ENCODE results near the gene DOCK8.

The DOCK8 gene

GRCh38 chr9:270657-271237, 56.1 kb downstream of the DOCK8 start:
- no peak for FAIRE-seq

DNA sequence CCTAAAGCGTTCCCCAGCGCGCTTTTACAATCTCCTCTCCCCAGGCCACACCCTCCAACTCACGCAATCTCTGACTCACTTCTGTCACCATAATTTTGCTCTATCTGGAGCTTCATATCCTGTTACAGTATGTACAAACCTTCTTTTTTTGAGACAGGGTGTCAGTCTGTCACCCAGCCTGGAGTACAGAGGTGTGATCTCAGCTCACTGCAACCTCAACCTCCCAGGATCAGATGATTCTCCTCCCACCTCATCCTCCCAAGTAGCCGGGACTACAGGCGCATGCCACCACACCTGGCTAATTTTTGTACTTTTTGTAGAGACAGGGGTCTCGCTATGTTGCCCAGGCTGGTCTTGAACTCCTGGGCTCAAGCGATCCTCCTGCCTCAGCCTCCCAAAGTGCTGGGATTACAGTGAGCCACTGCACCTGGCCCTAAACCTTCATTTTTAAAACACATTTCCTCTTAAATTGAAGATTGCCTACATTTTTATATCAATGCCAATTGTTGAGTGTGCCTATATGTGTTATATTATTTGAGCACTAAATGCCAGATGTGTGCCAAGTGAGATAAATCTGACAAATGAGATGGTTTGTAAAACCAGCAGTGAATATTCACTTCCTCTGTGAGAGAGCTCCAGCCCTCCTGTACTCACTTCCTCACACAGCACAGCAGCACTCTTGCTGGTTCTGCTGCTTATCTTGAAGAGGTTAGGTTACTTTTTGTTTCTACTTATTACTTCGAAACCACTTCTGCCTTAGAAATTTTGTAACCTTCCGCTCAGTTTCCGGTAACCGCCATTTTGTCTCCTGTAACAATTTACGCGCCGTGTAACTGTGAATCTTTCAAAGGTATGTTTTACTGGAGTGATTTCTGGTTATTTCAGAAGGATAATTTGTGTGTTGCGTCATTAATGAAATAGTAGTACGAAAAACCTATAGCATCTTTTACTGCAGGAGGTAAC, 57.9 kb downstream of the DOCK8 start:
- no peak for FAIRE-seq

DNA sequence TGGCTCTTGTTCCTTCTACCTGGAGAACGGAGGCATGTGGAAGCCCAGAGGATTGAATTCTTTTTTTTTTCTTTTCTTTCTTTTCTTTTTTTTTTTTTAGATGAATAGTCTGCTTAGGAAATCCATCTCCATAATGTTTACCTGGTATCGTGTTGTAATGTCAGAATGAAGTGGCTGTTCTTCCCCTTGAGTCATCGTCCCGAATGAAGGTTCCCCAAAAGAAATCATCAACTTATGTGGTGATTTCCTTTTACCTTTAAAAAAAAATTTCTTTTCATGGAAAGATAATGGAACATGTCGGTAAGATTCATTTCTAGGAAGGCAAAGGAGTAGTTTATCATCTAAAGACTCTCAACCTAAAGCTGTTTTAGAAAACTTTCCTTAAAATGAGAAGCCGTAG, 59.7 kb downstream of the DOCK8 start:
- FAIRE-seq = no peak

DNA sequence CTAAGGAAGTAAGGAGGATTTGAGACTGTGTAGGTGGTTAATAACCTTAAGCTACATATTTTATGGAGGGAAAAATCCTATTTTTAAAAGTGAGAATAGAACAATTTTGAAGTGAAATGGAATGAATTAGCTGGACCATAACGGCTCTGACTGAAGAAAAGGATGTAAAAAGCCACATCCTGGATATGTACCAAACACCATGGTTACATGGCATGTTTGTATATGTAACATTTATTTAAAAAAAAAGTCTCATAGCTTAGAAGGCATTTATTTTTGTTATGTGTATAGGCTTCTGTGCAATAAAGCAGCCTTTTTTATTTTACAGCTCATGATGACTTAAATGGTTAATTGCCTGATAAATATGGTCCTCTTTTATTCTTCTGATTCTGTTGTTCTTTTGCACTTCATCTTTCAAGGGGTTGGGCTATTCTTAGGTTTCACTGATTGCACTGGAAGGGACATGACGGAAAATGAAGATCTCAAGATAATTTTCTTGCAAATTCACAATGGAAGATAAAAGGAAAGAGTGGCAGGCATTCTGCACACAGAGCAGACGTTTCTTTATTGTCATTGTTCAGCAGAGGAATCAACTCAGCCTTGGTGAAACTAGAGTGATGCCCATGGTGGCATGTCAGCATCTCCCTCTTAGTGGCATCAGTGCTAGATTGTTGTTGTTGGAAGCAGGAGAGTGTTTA, 63.1 kb downstream of the DOCK8 start:
- no peak for FAIRE-seq

- no peak for FAIRE-seq
These were observed 64.0 kb downstream of the DOCK8 start for GRCh38 chr9:278651-279050.

DNA sequence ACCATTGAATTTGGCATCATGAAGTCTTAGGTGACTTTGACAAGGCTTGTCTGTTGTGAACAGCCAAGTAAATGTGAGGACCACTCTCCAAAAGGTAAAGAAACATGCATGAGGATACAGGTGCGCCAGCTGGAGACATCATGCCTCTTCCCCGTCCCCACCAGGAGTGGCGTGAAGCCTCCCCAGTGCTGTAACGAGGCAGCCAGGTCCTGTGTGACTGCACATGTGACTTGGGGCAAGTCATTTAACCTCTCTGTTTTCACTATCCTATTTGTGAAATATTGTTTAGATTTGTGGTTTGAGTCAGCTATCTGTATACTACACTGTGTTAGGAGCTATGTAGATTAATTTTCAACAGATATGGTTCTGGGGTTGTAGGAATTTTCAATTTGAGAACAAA, 65.0 kb downstream of the DOCK8 start:
- no peak for FAIRE-seq

- no peak for FAIRE-seq
These were observed 67.3 kb downstream of the DOCK8 start for GRCh38 chr9:281741-282645.

- FAIRE-seq = no peak
These were observed 71.5 kb downstream of the DOCK8 start for GRCh38 chr9:286071-286740.

DNA sequence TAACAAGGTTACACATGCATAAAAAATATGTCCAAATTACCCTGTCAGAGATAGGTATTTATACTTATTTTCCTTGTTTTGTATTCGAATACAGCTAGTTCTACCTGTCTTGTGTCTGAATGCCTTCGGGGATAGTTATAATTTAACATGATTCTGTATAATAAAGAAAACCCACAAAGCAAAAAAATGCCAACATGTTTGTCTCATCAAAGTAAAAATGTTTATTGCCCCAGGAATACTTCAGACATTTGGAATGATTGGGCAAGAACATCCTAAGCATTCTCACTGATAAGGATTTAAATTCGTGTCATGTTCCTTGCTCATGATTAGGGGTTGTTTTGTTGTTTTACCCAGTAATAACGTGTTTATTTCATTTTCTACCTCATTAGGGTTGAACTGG, 74.5 kb downstream of the DOCK8 start:
- no peak for FAIRE-seq

GRCh38 chr9:292915-293314, 78.2 kb downstream of the DOCK8 start:
- no peak for FAIRE-seq

- FAIRE-seq = no peak
These were observed 80.9 kb downstream of the DOCK8 start for GRCh38 chr9:295576-295975.

DNA sequence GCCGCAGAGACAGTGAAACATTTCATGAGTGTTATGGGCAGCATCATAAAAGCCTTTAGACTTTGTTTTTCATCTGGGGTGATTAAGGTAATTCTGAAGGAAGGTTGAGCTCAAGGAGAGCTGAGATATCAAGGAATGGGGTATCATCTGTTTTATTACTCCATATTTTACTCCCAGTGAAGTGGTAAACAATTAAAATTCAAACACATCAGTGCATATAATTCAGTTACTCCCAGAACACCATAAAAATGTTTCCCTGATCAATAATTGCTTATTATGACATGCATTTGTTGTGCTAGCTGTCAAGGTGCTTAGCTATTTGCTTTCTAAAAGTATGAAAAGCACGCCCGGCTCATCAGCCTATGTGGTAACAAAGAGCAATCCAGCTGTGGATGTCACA, 81.7 kb downstream of the DOCK8 start:
- FAIRE-seq = no peak

DNA sequence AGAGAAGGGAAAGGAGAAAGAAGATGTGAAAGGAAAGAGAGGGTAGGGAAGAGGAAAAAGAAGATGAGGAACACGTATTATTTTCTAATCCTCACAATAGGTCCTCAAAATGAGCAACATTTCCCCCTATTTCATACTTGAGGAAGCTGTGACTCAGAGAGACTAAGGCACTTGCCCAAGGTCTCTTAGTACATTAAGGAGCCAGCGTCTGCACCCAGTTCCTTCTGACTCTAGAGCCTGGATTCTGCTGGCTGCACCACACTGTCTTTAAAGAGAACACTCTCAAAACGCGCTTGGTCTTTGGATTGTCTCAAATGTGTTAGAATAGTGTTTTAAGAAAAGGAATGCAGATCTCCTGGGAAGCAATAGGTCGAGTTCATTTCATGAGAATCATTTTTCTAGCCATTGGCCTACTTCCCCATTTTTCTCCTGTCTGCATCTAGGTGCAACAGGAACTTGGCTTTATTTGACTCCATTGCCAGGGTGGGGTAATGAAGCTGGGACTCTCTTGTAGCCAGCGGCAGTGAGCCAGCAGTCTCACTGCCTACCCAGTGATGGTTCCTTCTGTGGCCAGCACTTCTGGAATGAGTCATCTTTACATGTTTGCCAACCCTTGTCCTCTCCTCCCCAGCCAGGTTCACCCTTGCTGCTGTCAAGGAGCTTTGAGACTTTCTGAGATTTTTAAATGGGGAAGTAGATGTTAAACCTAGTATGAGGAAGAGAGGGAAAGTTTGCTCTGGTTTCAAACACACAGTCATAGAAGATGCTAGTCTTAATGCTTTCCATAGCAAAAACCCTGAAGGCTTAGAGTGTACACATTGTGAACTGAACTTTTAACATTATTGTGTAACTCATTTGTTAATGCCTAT, 82.7 kb downstream of the DOCK8 start:
- no peak for FAIRE-seq

DNA sequence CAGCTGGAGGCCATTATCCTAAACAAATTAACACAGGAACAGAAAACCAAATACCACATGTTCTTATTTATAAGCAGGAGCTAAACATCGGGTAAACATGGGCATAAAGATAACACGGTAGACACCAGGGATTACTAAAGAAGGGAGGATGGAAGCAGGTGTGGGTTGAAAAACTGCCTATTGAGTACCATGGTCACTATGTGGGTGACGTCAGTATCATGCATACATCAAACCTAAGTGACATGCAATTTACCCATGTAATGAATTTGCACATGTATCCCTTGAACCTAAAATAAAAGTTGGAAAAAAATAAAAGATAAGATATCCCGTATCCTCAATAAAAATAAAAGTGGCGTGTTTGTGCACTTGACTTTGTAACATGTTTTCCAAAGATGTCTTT, 88.8 kb downstream of the DOCK8 start:
- FAIRE-seq = no peak

- no peak for FAIRE-seq
These were observed 89.4 kb downstream of the DOCK8 start for GRCh38 chr9:304106-304505.

GRCh38 chr9:304519-305185, 90.0 kb downstream of the DOCK8 start:
- no peak for FAIRE-seq

DNA sequence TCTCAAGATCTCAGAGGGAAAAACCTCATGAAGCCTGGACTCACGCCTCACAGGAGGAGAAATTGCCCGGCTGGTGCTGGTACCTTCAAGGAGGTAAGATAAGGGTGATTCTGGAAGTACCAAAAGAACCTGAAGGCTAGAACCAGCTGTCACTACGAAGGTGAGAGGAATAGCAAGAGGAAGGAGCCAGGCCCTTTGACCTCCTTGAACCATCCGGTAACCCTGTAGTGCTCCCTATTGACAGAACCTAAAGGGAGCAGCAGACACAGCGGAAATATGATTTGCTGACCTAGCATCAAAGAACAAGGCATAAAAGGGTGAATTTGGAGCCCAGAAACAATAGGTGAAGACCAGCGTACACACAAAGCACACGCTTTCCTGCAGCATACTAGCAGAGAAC, 92.2 kb downstream of the DOCK8 start:
- FAIRE-seq = no peak

GRCh38 chr9:311841-312240, 97.2 kb downstream of the DOCK8 start:
- no peak for FAIRE-seq

GRCh38 chr9:312596-313320, 98.1 kb downstream of the DOCK8 start:
- no peak for FAIRE-seq
